ENCODE data around the gene EPN2.

Gene EPN2

GRCh38 chr17:19361326-19361725, 124.2 kb downstream of the EPN2 start:
- H3K4me3 ChIP-seq (ENCODE audit: low read length in 2 of 2), result no peak overlapping the region

GRCh38 chr17:19361944-19362276, 124.7 kb downstream of the EPN2 start:
- peak overlapping the region; percentile 59 to 88 for H3K4me3 ChIP-seq (ENCODE audit: low read length in 2 of 2)
- peaks cover 0 to 7% of the 10 kb centered on the region in 2 donors for H3K4me1 ChIP-seq (ENCODE audit: control insufficient read depth in 2 of 2, insufficient read depth in 1 of 2, low read depth in 1 of 2, low read length in 2 of 2)
- peak overlapping the region; percentile 90 for H3K4me2 ChIP-seq (ENCODE audit: insufficient read depth, low read length, poor library complexity, severe bottlenecking)
- no peak overlapping the region for H3K4ac ChIP-seq (ENCODE audit: low read length)
- no peaks in the 10 kb centered on the region for H3K79me1 ChIP-seq (ENCODE audit: low read depth, low read length)
- no peaks in the 10 kb centered on the region for H3K9me3 ChIP-seq (replicated peaks in 1 of 2; ENCODE audit: control insufficient read depth in 2 of 2, insufficient read depth in 1 of 2, low read depth in 1 of 2, low read length in 2 of 2)
- H3K18ac ChIP-seq (ENCODE audit: low read length), result no peak overlapping the region
- H2BK120ac ChIP-seq (ENCODE audit: low read depth, low read length), result no peak overlapping the region
- H4K91ac ChIP-seq (ENCODE audit: low read depth, low read length, poor library complexity), result no peak overlapping the region
- DNase-seq (ENCODE audit: low spot score), result no peak
- no peaks in the 10 kb centered on the region for H3K27me3 ChIP-seq (ENCODE audit: control insufficient read depth in 3 of 3, insufficient read depth in 3 of 3, low read depth in 1 of 3, low read length in 3 of 3)
- no peak overlapping the region for H3K27ac ChIP-seq (replicated peaks; ENCODE audit: low read length)
- H2BK5ac ChIP-seq (ENCODE audit: low read length), result no peak overlapping the region
- H3K23ac ChIP-seq (ENCODE audit: low read depth, low read length, poor library complexity), result no peak overlapping the region
- H4K8ac ChIP-seq (ENCODE audit: low read depth, low read length), result no peak overlapping the region
- H3K14ac ChIP-seq (ENCODE audit: low read length), result no peak overlapping the region
- H2AFZ ChIP-seq (ENCODE audit: low read length), result peak overlapping the region; percentile 92
- H2BK15ac ChIP-seq (ENCODE audit: low read length), result no peak overlapping the region
- H3K36me3 ChIP-seq (replicated peaks in 1 of 2; ENCODE audit: control insufficient read depth in 2 of 2, insufficient read depth in 2 of 2, low read length in 2 of 2), result peaks cover 4 to 9% of the 10 kb centered on the region in 2 donors
- peak overlapping the region; percentile 92 for H3K9ac ChIP-seq (ENCODE audit: low read depth, low read length, poor library complexity)
- no peak overlapping the region for H2BK12ac ChIP-seq (ENCODE audit: low read length)
- no peak overlapping the region for H2AK5ac ChIP-seq (ENCODE audit: low read depth, low read length)
- WGBS, 2 donors (ENCODE audit: extremely low coverage in 2 of 2, insufficient read length in 2 of 2, insufficient replicate concordance in 1 of 2), result no CpG with 5 or more reads among the region's 16 CpGs

More at GRCh38 chr17:19361326-19361725, 124.2 kb downstream of the EPN2 start:
- Histone ChIP-seq H3K27ac (replicated peaks; ENCODE audit: low read length) (no peak overlapping the region), H3K14ac (ENCODE audit: low read length) (no peak overlapping the region), H3K9me3 (replicated peaks in 1 of 2; ENCODE audit: control insufficient read depth in 2 of 2, insufficient read depth in 1 of 2, low read depth in 1 of 2, low read length in 2 of 2) (no peaks in the 10 kb centered on the region), H3K4me1 (ENCODE audit: control insufficient read depth in 2 of 2, insufficient read depth in 1 of 2, low read depth in 1 of 2, low read length in 2 of 2) (peaks cover 0 to 7% of the 10 kb centered on the region in 2 donors), H4K8ac (ENCODE audit: low read depth, low read length) (no peak overlapping the region), H2BK12ac (ENCODE audit: low read length) (no peak overlapping the region), H3K18ac (ENCODE audit: low read length) (no peak overlapping the region), H3K4me2 (ENCODE audit: insufficient read depth, low read length, poor library complexity, severe bottlenecking) (no peak overlapping the region), H2BK15ac (ENCODE audit: low read length) (no peak overlapping the region), H3K36me3 (replicated peaks in 1 of 2; ENCODE audit: control insufficient read depth in 2 of 2, insufficient read depth in 2 of 2, low read length in 2 of 2) (peaks cover 6 to 14% of the 10 kb centered on the region in 2 donors), H3K4ac (ENCODE audit: low read length) (no peak overlapping the region), H2BK5ac (ENCODE audit: low read length) (no peak overlapping the region), H2BK120ac (ENCODE audit: low read depth, low read length) (no peak overlapping the region), H2AK5ac (ENCODE audit: low read depth, low read length) (no peak overlapping the region), H3K27me3 (ENCODE audit: control insufficient read depth in 3 of 3, insufficient read depth in 3 of 3, low read depth in 1 of 3, low read length in 3 of 3) (no peaks in the 10 kb centered on the region), H3K79me1 (ENCODE audit: low read depth, low read length) (no peaks in the 10 kb centered on the region), H2AFZ (ENCODE audit: low read length) (no peak overlapping the region), H4K91ac (ENCODE audit: low read depth, low read length, poor library complexity) (no peak overlapping the region), H3K9ac (ENCODE audit: low read depth, low read length, poor library complexity) (no peak overlapping the region), H3K23ac (ENCODE audit: low read depth, low read length, poor library complexity) (no peak overlapping the region)
- DNase-seq (ENCODE audit: low spot score), result no peak
- no CpG with 5 or more reads among the region's 6 CpGs for WGBS, 2 donors (ENCODE audit: extremely low coverage in 2 of 2, insufficient read length in 2 of 2, insufficient replicate concordance in 1 of 2)

DNA sequence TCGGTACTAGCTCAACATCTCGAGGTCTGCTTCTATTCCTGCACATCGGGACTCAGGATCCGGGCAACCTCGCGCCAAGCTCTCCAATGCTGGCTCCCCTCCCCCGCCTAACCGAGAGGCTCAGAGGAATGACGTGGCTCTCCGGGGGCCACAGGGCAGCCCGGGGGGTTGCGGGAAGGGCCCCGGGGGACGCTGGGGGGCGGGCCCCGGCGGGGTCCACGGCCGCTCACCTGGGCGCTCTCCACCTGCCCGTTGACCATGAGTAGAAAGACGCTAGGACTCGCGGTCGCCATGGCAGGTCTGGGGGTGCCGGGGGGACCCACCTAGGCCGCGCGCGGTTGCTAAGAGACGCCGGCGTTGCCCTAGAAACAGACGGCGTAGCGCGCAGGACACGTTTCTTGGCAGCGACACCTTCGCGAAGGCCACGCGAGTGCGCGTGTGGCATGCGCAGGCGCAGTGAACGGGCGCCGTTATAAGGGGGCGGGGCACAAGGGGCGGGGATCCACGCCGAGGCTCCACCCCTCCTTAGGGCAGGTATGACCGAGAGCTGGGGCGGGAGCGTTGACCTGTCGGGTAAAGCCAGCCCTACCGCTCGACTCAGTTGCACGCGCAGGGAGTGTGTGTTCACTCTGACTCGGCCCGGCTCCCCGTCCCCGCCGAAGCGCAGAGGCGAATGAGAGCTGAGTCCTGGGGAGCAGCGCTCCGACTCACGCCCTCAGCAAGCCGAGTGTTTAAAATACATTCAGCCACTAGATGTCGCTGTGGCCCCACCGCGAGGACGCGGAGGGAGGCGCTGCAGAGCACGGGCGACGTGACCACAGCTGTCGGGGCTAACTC, 125.3 kb downstream of the EPN2 start, which contains the start of gene B9D1:
B9D1 (minus strand) TSS at position 447 of the 837 bp plus-strand sequence; CDS start at position 293, 154 bp downstream.
- Histone ChIP-seq H2AFZ (ENCODE audit: low read length) (peak within 1 kb of the TSS; percentile 92), H4K8ac (ENCODE audit: low read depth, low read length) (no peak within 1 kb of the TSS), H2BK12ac (ENCODE audit: low read length) (no peak within 1 kb of the TSS), H2BK15ac (ENCODE audit: low read length) (peak within 1 kb of the TSS; percentile 31), H3K23ac (ENCODE audit: low read depth, low read length, poor library complexity) (peak within 1 kb of the TSS; percentile 81), H3K9me3 (replicated peaks in 1 of 2; ENCODE audit: control insufficient read depth in 2 of 2, insufficient read depth in 1 of 2, low read depth in 1 of 2, low read length in 2 of 2) (no peaks in the 10 kb centered on the region), H3K27me3 (ENCODE audit: control insufficient read depth in 3 of 3, insufficient read depth in 3 of 3, low read depth in 1 of 3, low read length in 3 of 3) (no peaks in the 10 kb centered on the region), H3K79me1 (ENCODE audit: low read depth, low read length) (no peaks in the 10 kb centered on the region), H4K91ac (ENCODE audit: low read depth, low read length, poor library complexity) (no peak within 1 kb of the TSS), H3K9ac (ENCODE audit: low read depth, low read length, poor library complexity) (peak within 1 kb of the TSS; percentile 92), H3K18ac (ENCODE audit: low read length) (peak within 1 kb of the TSS; percentile 92), H3K27ac (replicated peaks; ENCODE audit: low read length) (peak within 1 kb of the TSS; percentile 70), H3K4me2 (ENCODE audit: insufficient read depth, low read length, poor library complexity, severe bottlenecking) (peak within 1 kb of the TSS; percentile 90), H2AK5ac (ENCODE audit: low read depth, low read length) (peak within 1 kb of the TSS; percentile 7), H2BK5ac (ENCODE audit: low read length) (peak within 1 kb of the TSS; percentile 18), H2BK120ac (ENCODE audit: low read depth, low read length) (no peak within 1 kb of the TSS), H3K4me3 (ENCODE audit: low read length in 2 of 2) (peak within 1 kb of the TSS; percentile 59 to 88), H3K4me1 (ENCODE audit: control insufficient read depth in 2 of 2, insufficient read depth in 1 of 2, low read depth in 1 of 2, low read length in 2 of 2) (peaks cover 0 to 7% of the 10 kb centered on the region in 2 donors), H3K36me3 (replicated peaks in 1 of 2; ENCODE audit: control insufficient read depth in 2 of 2, insufficient read depth in 2 of 2, low read length in 2 of 2) (peaks cover 4 to 5% of the 10 kb centered on the region in 2 donors), H3K4ac (ENCODE audit: low read length) (no peak within 1 kb of the TSS), H3K14ac (ENCODE audit: low read length) (no peak within 1 kb of the TSS)
- peak; percentile 93 for DNase-seq (ENCODE audit: low spot score)
- WGBS, 2 donors (ENCODE audit: extremely low coverage in 2 of 2, insufficient read length in 2 of 2, insufficient replicate concordance in 1 of 2), result no CpG with 5 or more reads among the region's 83 CpGs

- H3K27ac ChIP-seq (replicated peaks; ENCODE audit: low read length), result no peak overlapping the region
- no peak for DNase-seq (ENCODE audit: low spot score)
- no CpG with 5 or more reads among the region's 14 CpGs for WGBS, 2 donors (ENCODE audit: extremely low coverage in 2 of 2, insufficient read length in 2 of 2, insufficient replicate concordance in 1 of 2)
These were observed 125.9 kb downstream of the EPN2 start for GRCh38 chr17:19363114-19363438.

More at GRCh38 chr17:19363114-19363438, 125.9 kb downstream of the EPN2 start:
- Histone ChIP-seq H3K4me3 (ENCODE audit: low read length in 2 of 2) (peak overlapping the region in 1 of 2 donors; percentile 59), H3K79me1 (ENCODE audit: low read depth, low read length) (no peaks in the 10 kb centered on the region), H3K23ac (ENCODE audit: low read depth, low read length, poor library complexity) (peak overlapping the region; percentile 81), H4K8ac (ENCODE audit: low read depth, low read length) (no peak overlapping the region), H2BK5ac (ENCODE audit: low read length) (no peak overlapping the region), H3K14ac (ENCODE audit: low read length) (no peak overlapping the region), H2BK15ac (ENCODE audit: low read length) (peak overlapping the region; percentile 31), H3K36me3 (replicated peaks in 1 of 2; ENCODE audit: control insufficient read depth in 2 of 2, insufficient read depth in 2 of 2, low read length in 2 of 2) (peaks cover 2 to 5% of the 10 kb centered on the region in 2 donors), H2AK5ac (ENCODE audit: low read depth, low read length) (no peak overlapping the region), H4K91ac (ENCODE audit: low read depth, low read length, poor library complexity) (no peak overlapping the region), H3K9ac (ENCODE audit: low read depth, low read length, poor library complexity) (no peak overlapping the region), H3K18ac (ENCODE audit: low read length) (no peak overlapping the region), H3K4me2 (ENCODE audit: insufficient read depth, low read length, poor library complexity, severe bottlenecking) (peak overlapping the region; percentile 90), H3K27me3 (ENCODE audit: control insufficient read depth in 3 of 3, insufficient read depth in 3 of 3, low read depth in 1 of 3, low read length in 3 of 3) (no peaks in the 10 kb centered on the region), H3K4ac (ENCODE audit: low read length) (no peak overlapping the region), H2BK12ac (ENCODE audit: low read length) (no peak overlapping the region), H2BK120ac (ENCODE audit: low read depth, low read length) (no peak overlapping the region), H3K4me1 (ENCODE audit: control insufficient read depth in 2 of 2, insufficient read depth in 1 of 2, low read depth in 1 of 2, low read length in 2 of 2) (peaks cover 0 to 7% of the 10 kb centered on the region in 2 donors), H3K9me3 (replicated peaks in 1 of 2; ENCODE audit: control insufficient read depth in 2 of 2, insufficient read depth in 1 of 2, low read depth in 1 of 2, low read length in 2 of 2) (no peaks in the 10 kb centered on the region), H2AFZ (ENCODE audit: low read length) (peak overlapping the region; percentile 92)

Measured in neuronal stem cell (in vitro differentiated cells).